ENCODE results near the gene GPR153.

GPR153 gene

DNA sequence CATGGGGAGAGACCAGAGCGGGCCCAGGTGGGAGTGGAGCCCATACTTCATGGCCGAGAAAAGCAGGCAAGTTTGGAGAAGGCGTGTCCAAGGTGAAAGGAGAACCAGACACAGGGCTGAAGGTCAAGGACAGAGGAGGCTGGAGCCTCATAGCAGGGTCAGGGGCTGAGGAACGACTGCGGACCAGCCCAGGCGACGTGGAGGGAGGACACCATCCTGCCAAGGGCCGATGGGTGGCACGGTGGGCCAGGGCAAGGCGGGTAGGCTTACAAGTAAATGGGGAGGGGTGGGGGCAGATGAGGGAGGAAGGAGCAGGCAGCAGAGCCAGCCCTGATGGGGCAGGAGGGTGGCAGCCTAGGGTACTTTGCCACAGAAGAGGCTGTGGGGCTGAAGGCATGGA lies 18.2 kb upstream of the GPR153 start:
- peaks cover 14 to 37% of the 10 kb centered on the region in 2 donors for H3K4me1 ChIP-seq (ENCODE audit: control insufficient read depth in 2 of 2, insufficient read depth in 2 of 2, low read length in 2 of 2)
- H3K9me3 ChIP-seq (ENCODE audit: control insufficient read depth in 2 of 2, low read length in 2 of 2), result no peaks in the 10 kb centered on the region
- H3K4me3 ChIP-seq (ENCODE audit: low read length in 2 of 2), result no peak overlapping the region
- H3K27ac ChIP-seq (ENCODE audit: low read depth in 2 of 2, low read length in 2 of 2), result no peak overlapping the region
- no peaks in the 10 kb centered on the region for H3K27me3 ChIP-seq (ENCODE audit: control insufficient read depth in 2 of 2, insufficient read depth in 2 of 2, low read length in 2 of 2)
- peaks cover 0 to 2% of the 10 kb centered on the region in 2 donors for H3K36me3 ChIP-seq (ENCODE audit: control insufficient read depth in 2 of 2, insufficient read depth in 2 of 2, low read length in 2 of 2)
- H3K9ac ChIP-seq (ENCODE audit: low read depth in 1 of 2, low read length in 2 of 2), result no peak overlapping the region

DNA sequence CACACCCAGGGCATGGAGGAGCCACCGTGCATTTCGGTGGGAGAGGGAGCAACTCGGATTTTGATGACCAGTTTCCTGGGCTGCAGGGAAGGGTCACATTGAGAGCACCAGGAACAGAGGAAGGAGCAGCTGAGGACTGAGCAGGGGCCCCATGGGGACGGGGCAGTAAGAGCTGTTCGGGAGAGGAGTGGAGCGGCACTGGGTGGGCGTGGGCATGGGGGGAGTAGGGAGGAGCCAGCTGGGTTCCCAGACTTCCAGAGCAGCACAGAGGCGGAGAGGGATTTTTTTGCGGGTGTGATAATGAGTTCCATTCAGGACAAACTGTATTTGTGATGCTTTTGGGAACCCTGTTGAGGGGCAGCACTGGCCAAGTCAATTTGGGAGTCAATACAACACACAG lies 17.4 kb upstream of the GPR153 start:
- peak overlapping the region in 1 of 2 donors; percentile 6 for H3K9ac ChIP-seq (ENCODE audit: low read depth in 1 of 2, low read length in 2 of 2)
- H3K36me3 ChIP-seq (ENCODE audit: control insufficient read depth in 2 of 2, insufficient read depth in 2 of 2, low read length in 2 of 2), result peaks cover 2% of the 10 kb centered on the region in 2 donors
- H3K27me3 ChIP-seq (ENCODE audit: control insufficient read depth in 2 of 2, insufficient read depth in 2 of 2, low read length in 2 of 2), result no peaks in the 10 kb centered on the region
- no peak overlapping the region for H3K4me3 ChIP-seq (ENCODE audit: low read length in 2 of 2)
- H3K4me1 ChIP-seq (ENCODE audit: control insufficient read depth in 2 of 2, insufficient read depth in 2 of 2, low read length in 2 of 2), result peaks cover 14 to 37% of the 10 kb centered on the region in 2 donors
- no peaks in the 10 kb centered on the region for H3K9me3 ChIP-seq (ENCODE audit: control insufficient read depth in 2 of 2, low read length in 2 of 2)
- H3K27ac ChIP-seq (ENCODE audit: low read depth in 2 of 2, low read length in 2 of 2), result peak overlapping the region in 1 of 2 donors; percentile 23

DNA sequence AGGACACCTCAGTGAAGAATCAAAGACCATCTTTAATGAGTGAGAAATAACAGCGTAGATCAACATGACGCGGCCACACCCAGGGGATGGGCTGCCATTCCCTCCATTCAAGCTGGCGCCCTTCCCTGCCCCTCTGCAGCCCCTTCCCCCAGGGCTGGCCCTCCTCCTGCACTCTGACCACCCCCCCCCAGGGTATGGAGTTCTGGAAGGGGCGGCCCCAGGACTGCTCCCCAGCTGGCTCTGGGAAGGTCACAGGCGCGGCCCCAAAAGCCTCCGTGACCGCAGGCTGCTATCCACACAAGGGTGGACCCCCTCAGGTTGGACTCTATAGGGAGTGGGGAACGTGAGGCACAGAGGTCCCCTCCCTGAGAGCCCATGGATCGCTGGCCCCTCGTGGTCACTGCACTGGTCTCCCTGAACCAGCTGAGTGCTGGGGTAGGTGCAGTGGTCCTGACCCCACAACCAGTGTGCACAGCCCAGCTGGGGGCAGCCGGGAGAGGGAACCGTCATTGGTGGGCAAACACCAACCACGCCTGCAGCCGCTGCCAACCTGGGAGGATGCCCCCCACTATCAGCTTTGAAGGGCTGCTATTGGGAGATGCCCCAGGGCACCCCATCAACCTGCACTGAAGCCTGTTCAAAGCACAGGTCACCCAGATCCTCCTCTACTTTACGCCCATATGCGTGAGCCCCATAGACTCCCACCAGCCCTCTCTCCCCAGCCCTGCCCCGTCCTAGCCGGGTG lies 16.1 kb upstream of the GPR153 start:
- Histone ChIP-seq H3K36me3 (ENCODE audit: control insufficient read depth in 2 of 2, insufficient read depth in 2 of 2, low read length in 2 of 2) (peaks cover 2% of the 10 kb centered on the region in 2 donors), H3K4me1 (ENCODE audit: control insufficient read depth in 2 of 2, insufficient read depth in 2 of 2, low read length in 2 of 2) (peaks cover 10 to 34% of the 10 kb centered on the region in 2 donors), H3K27ac (ENCODE audit: low read depth in 2 of 2, low read length in 2 of 2) (peak overlapping the region; percentile 52 to 66), H3K27me3 (ENCODE audit: control insufficient read depth in 2 of 2, insufficient read depth in 2 of 2, low read length in 2 of 2) (no peaks in the 10 kb centered on the region), H3K4me3 (ENCODE audit: low read length in 2 of 2) (no peak overlapping the region), H3K9me3 (ENCODE audit: control insufficient read depth in 2 of 2, low read length in 2 of 2) (no peaks in the 10 kb centered on the region), H3K9ac (ENCODE audit: low read depth in 1 of 2, low read length in 2 of 2) (no peak overlapping the region)

DNA sequence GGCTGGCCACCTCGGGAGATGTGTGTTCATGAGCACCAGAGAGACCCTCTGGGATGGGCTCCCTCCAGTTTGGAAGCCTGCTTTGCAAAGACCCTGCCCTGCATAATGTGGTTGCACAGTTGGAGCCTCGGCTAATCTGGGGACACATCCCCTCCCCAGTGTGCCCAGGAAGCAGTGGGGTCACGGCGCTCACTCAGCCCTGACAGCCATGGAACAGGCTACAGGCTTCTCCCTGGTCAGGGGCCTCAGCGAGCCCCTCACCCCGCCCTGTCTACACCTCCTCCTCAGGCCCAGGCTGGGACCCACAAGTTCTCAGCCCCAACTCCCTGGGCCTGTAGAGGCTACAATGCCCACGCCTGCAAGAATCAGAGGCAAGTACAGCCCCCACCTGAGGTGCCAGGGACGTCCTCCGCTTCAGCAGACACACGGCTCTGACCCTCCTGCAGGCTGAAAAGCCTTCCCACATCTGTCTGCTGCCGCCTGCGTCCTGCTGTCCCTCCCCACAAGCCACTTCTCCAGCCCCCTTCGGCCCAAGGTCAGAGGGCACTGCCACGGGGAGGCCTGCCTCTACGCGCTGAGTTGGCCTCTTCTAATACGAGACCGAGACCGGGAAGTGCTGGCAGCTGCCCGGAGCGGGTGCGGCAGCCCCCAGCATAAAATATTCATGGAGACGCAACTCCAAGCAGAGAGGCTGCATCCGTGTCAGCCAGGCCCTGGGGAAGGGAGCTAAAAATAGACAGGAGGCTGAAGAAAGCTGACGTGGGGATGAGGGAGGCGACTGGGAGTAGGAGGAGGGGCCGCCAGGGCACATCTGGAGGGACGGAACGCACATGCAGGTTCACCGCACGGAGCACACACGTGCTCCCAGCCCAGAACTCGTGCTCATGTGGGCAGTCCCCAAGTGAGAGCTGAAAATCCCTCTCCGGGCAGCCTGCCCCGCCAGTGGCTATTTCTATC lies 15.2 kb upstream of the GPR153 start:
- peak overlapping the region; percentile 52 to 66 for H3K27ac ChIP-seq (ENCODE audit: low read depth in 2 of 2, low read length in 2 of 2)
- peaks cover 12 to 35% of the 10 kb centered on the region in 2 donors for H3K4me1 ChIP-seq (ENCODE audit: control insufficient read depth in 2 of 2, insufficient read depth in 2 of 2, low read length in 2 of 2)
- peak overlapping the region; percentile 24 to 49 for H3K9ac ChIP-seq (ENCODE audit: low read depth in 1 of 2, low read length in 2 of 2)
- no peaks in the 10 kb centered on the region for H3K27me3 ChIP-seq (ENCODE audit: control insufficient read depth in 2 of 2, insufficient read depth in 2 of 2, low read length in 2 of 2)
- peaks cover 2% of the 10 kb centered on the region in 2 donors for H3K36me3 ChIP-seq (ENCODE audit: control insufficient read depth in 2 of 2, insufficient read depth in 2 of 2, low read length in 2 of 2)
- no peaks in the 10 kb centered on the region for H3K9me3 ChIP-seq (ENCODE audit: control insufficient read depth in 2 of 2, low read length in 2 of 2)
- H3K4me3 ChIP-seq (ENCODE audit: low read length in 2 of 2), result no peak overlapping the region

DNA sequence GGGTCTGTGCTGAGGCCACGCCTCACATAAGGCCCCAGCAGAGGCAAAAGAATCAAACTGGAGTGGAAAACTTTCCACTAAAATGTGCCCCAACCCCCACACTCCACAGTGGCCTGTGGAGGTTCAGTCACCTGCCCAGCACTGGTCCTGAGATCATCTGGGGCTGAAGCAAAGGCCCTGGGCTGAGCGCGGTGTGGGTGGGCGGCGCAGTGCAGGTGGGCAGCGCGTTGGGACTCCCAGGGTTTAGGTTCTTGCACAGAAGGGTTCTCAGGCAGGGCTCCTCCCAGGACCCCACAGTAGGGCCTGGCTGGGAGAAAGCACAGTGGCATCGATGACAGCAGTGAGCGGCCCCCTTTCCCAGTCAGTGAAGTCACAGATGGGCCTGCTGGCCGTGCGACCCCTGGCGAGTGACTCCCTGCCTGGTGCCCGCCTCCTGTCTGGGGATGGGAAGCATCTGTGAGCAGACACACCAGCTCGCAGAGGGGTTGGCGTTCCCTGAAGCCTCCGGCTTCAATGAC lies 13.8 kb upstream of the GPR153 start:
- Histone ChIP-seq H3K4me3 (ENCODE audit: low read length in 2 of 2) (no peak overlapping the region), H3K27ac (ENCODE audit: low read depth in 2 of 2, low read length in 2 of 2) (no peak overlapping the region), H3K27me3 (ENCODE audit: control insufficient read depth in 2 of 2, insufficient read depth in 2 of 2, low read length in 2 of 2) (no peaks in the 10 kb centered on the region), H3K4me1 (ENCODE audit: control insufficient read depth in 2 of 2, insufficient read depth in 2 of 2, low read length in 2 of 2) (peaks cover 26 to 49% of the 10 kb centered on the region in 2 donors), H3K9me3 (ENCODE audit: control insufficient read depth in 2 of 2, low read length in 2 of 2) (no peaks in the 10 kb centered on the region), H3K9ac (ENCODE audit: low read depth in 1 of 2, low read length in 2 of 2) (no peak overlapping the region), H3K36me3 (ENCODE audit: control insufficient read depth in 2 of 2, insufficient read depth in 2 of 2, low read length in 2 of 2) (peaks cover 2% of the 10 kb centered on the region in 2 donors)

DNA sequence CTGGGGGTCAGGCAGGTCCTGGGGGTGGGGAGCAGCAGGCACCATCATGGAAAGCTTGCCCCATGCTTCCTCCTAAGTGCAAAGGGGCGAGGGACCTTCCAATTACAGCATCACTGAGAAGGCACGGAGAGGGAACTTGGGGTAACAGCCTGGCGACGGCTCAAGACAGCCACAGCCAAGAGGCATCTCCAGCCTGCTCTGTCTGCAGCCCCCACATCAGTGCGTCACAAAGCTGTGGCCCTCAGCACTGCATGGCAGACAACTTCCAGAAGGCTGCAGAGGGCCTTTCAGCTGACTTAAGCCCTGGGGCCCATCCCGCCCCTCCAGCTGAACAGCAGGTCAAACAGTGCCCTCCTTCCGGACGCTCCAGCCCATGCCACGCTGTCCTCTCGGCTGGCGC lies 13.2 kb upstream of the GPR153 start:
- no peak overlapping the region for H3K4me3 ChIP-seq (ENCODE audit: low read length in 2 of 2)
- no peak overlapping the region for H3K9ac ChIP-seq (ENCODE audit: low read depth in 1 of 2, low read length in 2 of 2)
- no peaks in the 10 kb centered on the region for H3K27me3 ChIP-seq (ENCODE audit: control insufficient read depth in 2 of 2, insufficient read depth in 2 of 2, low read length in 2 of 2)
- no peaks in the 10 kb centered on the region for H3K9me3 ChIP-seq (ENCODE audit: control insufficient read depth in 2 of 2, low read length in 2 of 2)
- H3K4me1 ChIP-seq (ENCODE audit: control insufficient read depth in 2 of 2, insufficient read depth in 2 of 2, low read length in 2 of 2), result peaks cover 32 to 55% of the 10 kb centered on the region in 2 donors
- H3K27ac ChIP-seq (ENCODE audit: low read depth in 2 of 2, low read length in 2 of 2), result peak overlapping the region in 1 of 2 donors; percentile 32
- H3K36me3 ChIP-seq (ENCODE audit: control insufficient read depth in 2 of 2, insufficient read depth in 2 of 2, low read length in 2 of 2), result peaks cover 0 to 2% of the 10 kb centered on the region in 2 donors

DNA sequence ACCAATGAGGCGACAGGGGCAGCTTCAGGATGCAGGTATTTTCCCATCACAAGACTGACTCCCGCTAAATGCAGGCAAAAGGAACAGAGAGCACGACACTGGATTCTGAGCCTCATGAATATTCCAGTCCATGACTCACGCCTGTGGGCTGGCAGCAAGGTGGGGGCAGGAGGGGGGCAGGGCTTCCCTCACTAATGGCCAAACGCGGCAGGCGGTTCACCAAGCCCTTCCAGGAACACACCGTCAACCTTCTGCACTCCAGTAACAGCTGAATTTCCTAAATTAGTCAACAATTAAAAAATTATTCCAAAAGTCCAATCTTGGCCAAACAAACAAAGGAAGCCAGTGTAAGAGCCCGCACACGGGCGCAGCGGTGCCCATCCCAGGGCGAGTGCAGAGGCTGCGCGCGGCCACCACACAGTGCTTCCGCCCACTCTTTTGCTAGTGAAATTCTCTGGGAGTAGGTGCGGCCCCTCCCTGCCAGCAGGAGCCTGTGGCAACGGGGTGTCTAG lies 12.5 kb upstream of the GPR153 start:
- H3K9me3 ChIP-seq (ENCODE audit: control insufficient read depth in 2 of 2, low read length in 2 of 2), result no peaks in the 10 kb centered on the region
- peaks cover 0 to 2% of the 10 kb centered on the region in 2 donors for H3K36me3 ChIP-seq (ENCODE audit: control insufficient read depth in 2 of 2, insufficient read depth in 2 of 2, low read length in 2 of 2)
- no peak overlapping the region for H3K4me3 ChIP-seq (ENCODE audit: low read length in 2 of 2)
- peaks cover 32 to 58% of the 10 kb centered on the region in 2 donors for H3K4me1 ChIP-seq (ENCODE audit: control insufficient read depth in 2 of 2, insufficient read depth in 2 of 2, low read length in 2 of 2)
- H3K27me3 ChIP-seq (ENCODE audit: control insufficient read depth in 2 of 2, insufficient read depth in 2 of 2, low read length in 2 of 2), result no peaks in the 10 kb centered on the region
- peak overlapping the region in 1 of 2 donors; percentile 22 for H3K9ac ChIP-seq (ENCODE audit: low read depth in 1 of 2, low read length in 2 of 2)
- peak overlapping the region in 1 of 2 donors; percentile 74 for H3K27ac ChIP-seq (ENCODE audit: low read depth in 2 of 2, low read length in 2 of 2)

DNA sequence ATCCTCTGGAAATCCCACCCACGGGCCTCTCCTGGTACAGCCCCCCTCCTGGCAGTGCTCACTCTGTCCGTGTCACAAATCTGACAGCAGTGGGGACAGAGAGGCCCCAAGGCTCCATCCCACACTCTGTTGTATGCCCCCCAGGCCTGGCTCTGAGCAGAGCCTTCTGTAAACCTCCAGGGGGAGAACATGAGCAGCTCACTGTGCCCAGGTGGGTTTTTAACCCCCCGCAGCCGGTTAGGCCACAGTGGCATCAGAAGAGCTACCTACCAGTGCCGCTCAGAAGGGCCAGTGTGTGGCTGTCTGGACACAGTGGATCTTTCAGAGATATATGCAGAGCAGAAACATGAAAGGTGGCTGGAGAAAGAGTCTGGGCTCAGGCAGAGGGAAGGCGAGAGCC lies 12.0 kb upstream of the GPR153 start:
- Histone ChIP-seq H3K4me3 (ENCODE audit: low read length in 2 of 2) (no peak overlapping the region), H3K27me3 (ENCODE audit: control insufficient read depth in 2 of 2, insufficient read depth in 2 of 2, low read length in 2 of 2) (no peaks in the 10 kb centered on the region), H3K9me3 (ENCODE audit: control insufficient read depth in 2 of 2, low read length in 2 of 2) (no peaks in the 10 kb centered on the region), H3K4me1 (ENCODE audit: control insufficient read depth in 2 of 2, insufficient read depth in 2 of 2, low read length in 2 of 2) (peaks cover 32 to 58% of the 10 kb centered on the region in 2 donors), H3K9ac (ENCODE audit: low read depth in 1 of 2, low read length in 2 of 2) (peak overlapping the region; percentile 17 to 22), H3K36me3 (ENCODE audit: control insufficient read depth in 2 of 2, insufficient read depth in 2 of 2, low read length in 2 of 2) (peaks cover 0 to 2% of the 10 kb centered on the region in 2 donors), H3K27ac (ENCODE audit: low read depth in 2 of 2, low read length in 2 of 2) (peak overlapping the region in 1 of 2 donors; percentile 74)

DNA sequence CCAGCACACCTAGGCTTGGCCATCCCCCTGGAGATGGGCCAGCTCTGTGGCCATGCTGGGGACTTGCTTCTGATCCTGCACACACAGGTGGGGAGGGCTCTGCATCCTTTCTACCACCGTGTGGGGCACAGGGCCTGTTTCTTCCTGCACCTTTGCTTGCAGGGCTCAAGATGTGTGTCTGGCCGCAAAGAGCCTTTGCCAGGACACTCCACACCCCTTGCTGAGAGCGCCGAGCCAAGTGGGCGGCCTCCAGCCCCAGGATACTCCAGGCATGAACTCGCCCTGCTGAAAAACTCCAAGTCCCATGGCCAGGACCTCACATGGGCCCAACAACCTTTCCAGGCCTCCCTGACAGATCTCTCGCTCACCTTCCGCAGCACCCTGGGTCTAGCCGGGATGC lies 11.6 kb upstream of the GPR153 start:
- no peaks in the 10 kb centered on the region for H3K9me3 ChIP-seq (ENCODE audit: control insufficient read depth in 2 of 2, low read length in 2 of 2)
- H3K4me3 ChIP-seq (ENCODE audit: low read length in 2 of 2), result no peak overlapping the region
- peak overlapping the region; percentile 74 to 80 for H3K27ac ChIP-seq (ENCODE audit: low read depth in 2 of 2, low read length in 2 of 2)
- H3K9ac ChIP-seq (ENCODE audit: low read depth in 1 of 2, low read length in 2 of 2), result peak overlapping the region in 1 of 2 donors; percentile 17
- peaks cover 0 to 2% of the 10 kb centered on the region in 2 donors for H3K36me3 ChIP-seq (ENCODE audit: control insufficient read depth in 2 of 2, insufficient read depth in 2 of 2, low read length in 2 of 2)
- peaks cover 32 to 55% of the 10 kb centered on the region in 2 donors for H3K4me1 ChIP-seq (ENCODE audit: control insufficient read depth in 2 of 2, insufficient read depth in 2 of 2, low read length in 2 of 2)
- no peaks in the 10 kb centered on the region for H3K27me3 ChIP-seq (ENCODE audit: control insufficient read depth in 2 of 2, insufficient read depth in 2 of 2, low read length in 2 of 2)
